Natural killer cell treated with Interleukin-12 subunit alpha and Interleukin-12 subunit beta and Interleukin-15 and Interleukin-18, amount 100 ng/mL, for 72 hours (primary cell): ENCODE measurements around the gene TCFL5. TPM values are rescaled to one million over a fixed set of nuclear protein-coding genes. Genes with fewer than 3 reads are reported as not detected.

ENCODE experiments used
- ATAC-seq, 2 donors: fragments of 150-1000 bp; cut with Tn5 transposase in 1 of 2; sonication (Bioruptor Pico), chemical (Tn5 transposase) in 1 of 2; 2 replicates each; pipeline ENCODE4 v1.10.0; 2021
- DNase-seq: peaks from one replicate; pipeline ENCODE4 v3.0.0; 2022; ENCODE audit warnings: low spot score
- H3K27ac Mint-ChIP-seq, 2 donors: 1 replicate in 1 of 2; 2 replicates in 1 of 2; pipeline ENCODE4 v1.8.0; 2022; ENCODE audit warnings: mixed read lengths in 2 of 2, mild to moderate bottlenecking in 1 of 2, moderate library complexity in 1 of 2
- H3K27me3 Mint-ChIP-seq, 2 donors: 1 replicate in 1 of 2; 2 replicates in 1 of 2; pipeline ENCODE4 v1.8.0; 2022; ENCODE audit warnings: mixed read lengths in 2 of 2
- H3K36me3 Mint-ChIP-seq: one replicate; pipeline ENCODE4 v1.8.0; 2022; ENCODE audit warnings: mixed read lengths
- H3K4me1 Mint-ChIP-seq, 2 donors: 1 replicate in 1 of 2; 2 replicates in 1 of 2; pipeline ENCODE4 v1.8.0; 2022; ENCODE audit warnings: low read depth in 2 of 2, mixed read lengths in 2 of 2, mild to moderate bottlenecking in 1 of 2
- H3K4me3 Mint-ChIP-seq: one replicate; pipeline ENCODE4 v1.8.0; 2022; ENCODE audit warnings: mixed read lengths
- H3K9me3 Mint-ChIP-seq: 2 replicates; pipeline ENCODE4 v1.8.0; 2022; ENCODE audit warnings: mixed read lengths
- total RNA-seq, 2 donors: library from RNA; stranded (reverse); gene quantifications; one replicate each; pipeline ENCODE4 v1.2.3, GENCODE V29; 2022

TCFL5 gene
- total RNA-seq, 2 donors from 2014 or later = 4.1 to 5.9 TPM

DNA sequence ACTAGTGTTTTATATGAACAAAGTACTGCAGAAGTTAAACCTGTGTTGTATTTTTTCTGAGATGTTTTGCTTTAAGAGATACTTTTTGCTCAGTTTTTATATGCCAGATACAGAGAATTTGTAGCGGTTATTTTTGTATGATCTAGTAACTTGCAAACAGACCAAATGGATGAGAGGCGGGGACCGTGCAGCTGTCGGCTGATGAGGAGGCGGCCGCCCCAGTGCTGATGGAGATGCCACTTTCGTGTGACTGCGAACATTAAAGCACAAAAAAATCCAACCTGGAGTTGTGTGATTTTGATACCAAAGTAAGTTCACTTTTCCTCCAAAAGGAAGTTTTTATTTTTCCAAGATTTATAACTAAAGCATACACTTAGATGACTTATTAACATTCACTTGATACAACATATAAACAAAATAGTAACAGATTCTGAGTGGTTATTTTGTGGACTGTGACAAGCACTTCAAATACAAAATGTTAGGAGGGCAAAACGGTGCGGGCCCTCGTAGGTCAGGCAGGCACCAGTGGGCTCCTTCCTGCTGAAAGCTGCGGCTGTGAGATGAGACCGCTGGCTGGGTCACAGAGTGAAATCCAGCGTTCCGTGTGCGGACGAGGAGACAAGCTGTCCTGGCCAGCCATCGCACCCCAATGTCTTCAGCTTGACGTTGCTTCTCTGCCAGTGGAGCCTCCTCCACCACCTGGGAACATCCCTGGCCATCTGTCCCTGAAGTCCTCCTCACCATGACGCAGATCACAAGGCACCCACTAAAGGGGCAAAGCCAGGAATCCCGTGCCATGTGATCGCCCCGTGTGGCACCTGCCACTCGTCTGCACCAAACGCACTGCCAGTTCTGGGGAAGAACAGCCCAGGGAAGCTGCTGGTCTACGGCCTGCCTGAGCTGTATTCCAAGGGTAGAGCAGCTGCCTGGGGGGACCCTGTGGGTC, 61.0 kb downstream of the TCFL5 start:
- Mint-ChIP-seq H3K27ac (no peak overlapping the region), H3K36me3 (peaks cover 9% of the 10 kb centered on the region), H3K9me3 (no peaks in the 10 kb centered on the region), H3K27me3 (no peaks in the 10 kb centered on the region), H3K4me3 (no peak overlapping the region), H3K4me1 (peaks cover 18 to 20% of the 10 kb centered on the region in 2 donors)
- DNase-seq = no peak
- ATAC-seq = no peak

- H3K27ac Mint-ChIP-seq = no peak overlapping the region
- no peak overlapping the region for H3K4me3 Mint-ChIP-seq
- peaks cover 18 to 21% of the 10 kb centered on the region in 2 donors for H3K4me1 Mint-ChIP-seq
- H3K27me3 Mint-ChIP-seq = no peaks in the 10 kb centered on the region
- DNase-seq = no peak
- peaks cover 9% of the 10 kb centered on the region for H3K36me3 Mint-ChIP-seq
- no peak for ATAC-seq
- H3K9me3 Mint-ChIP-seq = no peaks in the 10 kb centered on the region
Observed at GRCh38 chr20:62799873-62800272, 61.7 kb downstream of the TCFL5 start.

- peaks cover 9% of the 10 kb centered on the region for H3K36me3 Mint-ChIP-seq
- peaks cover 18 to 24% of the 10 kb centered on the region in 2 donors for H3K4me1 Mint-ChIP-seq
- H3K9me3 Mint-ChIP-seq = no peaks in the 10 kb centered on the region
- H3K27ac Mint-ChIP-seq = no peak overlapping the region
- no peaks in the 10 kb centered on the region for H3K27me3 Mint-ChIP-seq
- ATAC-seq (no peak), DNase-seq (no peak)
- no peak overlapping the region for H3K4me3 Mint-ChIP-seq
Observed at GRCh38 chr20:62799459-62799858, 62.2 kb downstream of the TCFL5 start.

DNA sequence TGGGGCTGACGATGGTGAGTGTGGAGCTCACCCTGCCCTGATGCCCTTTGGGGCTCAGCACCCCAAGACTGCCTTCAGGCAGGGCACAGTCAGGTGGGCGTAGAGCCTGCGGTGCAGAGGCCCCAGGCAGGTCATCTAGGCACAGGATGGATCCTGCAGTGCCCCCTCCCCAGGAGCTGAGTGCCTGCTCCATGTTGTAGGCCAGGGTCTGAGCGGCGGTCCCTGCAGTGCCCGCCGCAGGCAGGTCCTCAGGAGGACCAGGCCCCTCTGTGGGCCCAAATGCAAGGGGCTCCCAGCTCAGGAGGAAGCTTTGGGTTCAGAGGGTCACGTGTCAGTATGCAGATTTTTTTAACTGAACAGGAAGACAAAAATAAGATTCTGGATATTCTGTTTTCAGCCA, 62.6 kb downstream of the TCFL5 start:
- peak overlapping the region in 1 of 2 donors; percentile 8 for H3K27ac Mint-ChIP-seq
- H3K9me3 Mint-ChIP-seq = no peaks in the 10 kb centered on the region
- H3K4me1 Mint-ChIP-seq = peaks cover 15 to 21% of the 10 kb centered on the region in 2 donors
- DNase-seq = no peak
- H3K27me3 Mint-ChIP-seq = no peaks in the 10 kb centered on the region
- H3K36me3 Mint-ChIP-seq = peaks cover 9% of the 10 kb centered on the region
- ATAC-seq = no peak
- no peak overlapping the region for H3K4me3 Mint-ChIP-seq

- Mint-ChIP-seq H3K4me1 (peaks cover 21 to 22% of the 10 kb centered on the region in 2 donors), H3K36me3 (peaks cover 9% of the 10 kb centered on the region), H3K4me3 (peak overlapping the region; percentile 72), H3K27ac (peak overlapping the region; percentile 8 to 21), H3K9me3 (no peaks in the 10 kb centered on the region), H3K27me3 (no peaks in the 10 kb centered on the region)
- DNase-seq = no peak
- ATAC-seq = no peak
Observed at GRCh38 chr20:62797671-62798532, 63.7 kb downstream of the TCFL5 start.

DNA sequence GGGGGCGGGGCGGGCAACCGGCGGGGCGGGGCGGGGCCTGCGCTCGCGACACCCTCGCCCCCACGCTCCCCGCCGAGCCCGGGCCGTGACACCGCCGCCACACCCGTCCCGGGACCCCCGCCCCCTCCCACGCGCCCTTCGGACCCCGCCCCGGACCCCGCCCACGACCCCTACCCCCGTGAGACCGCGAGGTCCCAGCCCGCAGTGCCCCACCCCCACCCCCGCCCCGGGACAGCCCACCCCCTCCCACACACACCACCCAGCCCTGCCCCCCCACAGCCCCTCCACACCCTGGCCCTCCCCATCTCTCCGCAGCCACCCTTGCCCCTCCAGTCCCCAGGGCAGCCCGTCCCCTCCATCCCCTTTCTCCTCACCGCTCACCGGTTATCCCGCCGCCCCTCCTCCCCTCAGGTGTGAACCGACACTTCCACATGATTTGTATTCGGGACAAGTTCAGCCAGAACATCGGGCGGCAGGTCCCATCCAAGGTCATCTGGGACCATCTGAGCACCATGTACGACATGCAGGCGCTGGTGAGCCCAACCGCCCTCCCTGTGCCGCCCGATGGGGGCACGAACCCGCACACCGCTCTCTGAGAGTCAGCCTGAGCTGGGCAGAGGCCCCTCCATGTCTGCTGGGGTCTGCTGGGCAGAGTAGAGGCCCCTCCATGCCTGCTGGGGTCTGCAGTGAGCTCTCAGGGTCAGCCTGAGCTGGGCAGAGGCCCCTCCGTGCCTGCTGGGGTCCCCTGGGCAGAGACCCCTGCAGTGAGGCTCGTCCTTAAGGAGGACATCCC, 64.7 kb downstream of the TCFL5 start:
- Mint-ChIP-seq H3K9me3 (no peaks in the 10 kb centered on the region), H3K36me3 (peaks cover 9% of the 10 kb centered on the region), H3K27ac (peak overlapping the region in 1 of 2 donors; percentile 57), H3K4me3 (peak overlapping the region; percentile 56), H3K27me3 (no peaks in the 10 kb centered on the region), H3K4me1 (peaks cover 21 to 25% of the 10 kb centered on the region in 2 donors)
- no peak for ATAC-seq
- DNase-seq = no peak

- H3K4me3 Mint-ChIP-seq = peak overlapping the region; percentile 86
- no peak for ATAC-seq
- peak overlapping the region; percentile 88 to 93 for H3K27ac Mint-ChIP-seq
- peaks cover 9% of the 10 kb centered on the region for H3K36me3 Mint-ChIP-seq
- peaks cover 27 to 31% of the 10 kb centered on the region in 2 donors for H3K4me1 Mint-ChIP-seq
- no peaks in the 10 kb centered on the region for H3K27me3 Mint-ChIP-seq
- no peaks in the 10 kb centered on the region for H3K9me3 Mint-ChIP-seq
- peak; percentile 74 for DNase-seq
Observed at GRCh38 chr20:62795023-62795761, 66.4 kb downstream of the TCFL5 start.

DNA sequence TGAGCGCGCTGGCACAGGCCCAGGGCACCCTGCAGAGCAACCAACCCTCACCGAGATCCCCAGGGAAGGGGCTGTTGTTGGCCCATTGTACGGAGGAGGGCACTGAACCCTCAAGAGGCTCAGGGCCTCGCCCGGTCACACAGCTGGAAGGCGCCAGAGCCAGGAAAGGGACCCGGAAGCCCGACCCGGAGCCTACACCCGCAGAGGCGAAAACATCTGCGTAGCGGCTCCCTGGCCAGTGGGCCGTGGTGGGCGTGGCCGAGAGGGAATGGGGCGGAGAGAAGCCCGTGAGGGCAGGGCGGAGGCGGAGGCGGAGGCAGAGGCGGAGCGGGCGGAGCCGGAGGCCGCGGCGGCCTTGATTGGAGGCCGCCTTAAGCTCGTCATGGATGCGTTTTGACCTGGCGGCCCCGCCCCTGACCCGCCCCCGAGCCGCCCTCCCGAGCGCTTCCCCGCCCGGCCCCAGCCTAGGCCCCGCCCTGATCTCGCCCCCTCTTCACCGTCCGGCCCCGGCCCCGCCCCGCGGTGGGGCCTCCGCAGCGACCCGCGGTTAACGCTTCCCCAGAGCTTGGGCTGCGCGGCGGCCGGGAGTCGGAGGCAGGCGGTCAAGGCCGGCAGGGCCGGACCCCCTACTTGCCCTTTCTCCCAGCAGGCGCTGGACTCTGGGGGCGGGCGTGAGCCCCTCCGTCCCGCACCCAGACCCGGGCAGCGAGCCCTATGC, 67.5 kb downstream of the TCFL5 start:
- peak overlapping the region; percentile 86 for H3K4me3 Mint-ChIP-seq
- no peaks in the 10 kb centered on the region for H3K27me3 Mint-ChIP-seq
- peak; percentile 91 to 93 for ATAC-seq
- peak overlapping the region; percentile 88 to 90 for H3K27ac Mint-ChIP-seq
- no peaks in the 10 kb centered on the region for H3K9me3 Mint-ChIP-seq
- peaks cover 27 to 31% of the 10 kb centered on the region in 2 donors for H3K4me1 Mint-ChIP-seq
- DNase-seq = peak; percentile 99
- H3K36me3 Mint-ChIP-seq = peaks cover 8% of the 10 kb centered on the region

DNA sequence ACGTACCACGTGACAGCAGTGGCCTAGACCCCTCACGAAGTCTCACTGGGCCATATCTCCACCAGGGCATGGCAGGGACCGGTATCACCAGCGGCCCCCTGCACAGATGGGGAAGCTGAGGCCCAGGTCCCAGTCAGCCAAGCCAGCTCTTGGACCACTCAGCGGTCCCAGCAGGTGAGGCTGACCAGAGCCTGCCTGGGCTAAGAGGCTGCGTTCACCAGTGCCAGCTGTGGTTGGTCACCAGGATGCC, 67.9 kb downstream of the TCFL5 start:
- no peaks in the 10 kb centered on the region for H3K9me3 Mint-ChIP-seq
- H3K4me3 Mint-ChIP-seq = peak overlapping the region; percentile 58
- ATAC-seq (no peak), DNase-seq (no peak)
- peaks cover 26 to 31% of the 10 kb centered on the region in 2 donors for H3K4me1 Mint-ChIP-seq
- H3K36me3 Mint-ChIP-seq = peaks cover 3% of the 10 kb centered on the region
- peak overlapping the region; percentile 88 to 90 for H3K27ac Mint-ChIP-seq
- H3K27me3 Mint-ChIP-seq = no peaks in the 10 kb centered on the region

- Mint-ChIP-seq H3K4me1 (peaks cover 21 to 26% of the 10 kb centered on the region in 2 donors), H3K27ac (peak overlapping the region; percentile 88 to 90), H3K9me3 (no peaks in the 10 kb centered on the region), H3K36me3 (no peaks in the 10 kb centered on the region), H3K4me3 (peak overlapping the region; percentile 53), H3K27me3 (no peaks in the 10 kb centered on the region)
- no peak for ATAC-seq
- DNase-seq = no peak
Observed at GRCh38 chr20:62792940-62793756, 68.5 kb downstream of the TCFL5 start.

GRCh38 chr20:62792182-62792939, 69.3 kb downstream of the TCFL5 start:
- Mint-ChIP-seq H3K27ac (peak overlapping the region; percentile 88 to 90), H3K4me3 (no peak overlapping the region), H3K9me3 (no peaks in the 10 kb centered on the region), H3K27me3 (no peaks in the 10 kb centered on the region), H3K36me3 (no peaks in the 10 kb centered on the region), H3K4me1 (peaks cover 21 to 22% of the 10 kb centered on the region in 2 donors)
- no peak for ATAC-seq
- no peak for DNase-seq
